ENCODE data around the gene C17orf114.

C17orf114 gene

GRCh38 chr17:4786106-4786511 lies 16.0 kb downstream of the C17orf114 start, which contains the start of gene VMO1:
Gene VMO1 (minus strand): TSS chr17:4786364. CDS start chr17:4786352, 12 bp downstream.
- no peak for ATAC-seq

GRCh38 chr17:4785311-4786105 lies 16.6 kb downstream of the C17orf114 start:
- no peak for ATAC-seq

- no peak for ATAC-seq
Observed at GRCh38 chr17:4782652-4783051, 19.5 kb downstream of the C17orf114 start.

- ATAC-seq = no peak
Observed at GRCh38 chr17:4780325-4780955, 21.7 kb downstream of the C17orf114 start.

GRCh38 chr17:4777969-4778760 lies 24.0 kb downstream of the C17orf114 start:
- ATAC-seq = no peak

GRCh38 chr17:4772235-4772613 lies 29.9 kb downstream of the C17orf114 start:
- no peak for ATAC-seq

- ATAC-seq = no peak
Observed at GRCh38 chr17:4771519-4772234, 30.5 kb downstream of the C17orf114 start, which contains the start of gene TM4SF5. Gene TM4SF5 (plus strand): TSS chr17:4771886. CDS start chr17:4771923, 37 bp downstream.

GRCh38 chr17:4769628-4770027 lies 32.5 kb downstream of the C17orf114 start:
- peak in 1 of 2 donors; percentile 53 for ATAC-seq

GRCh38 chr17:4768298-4768697 lies 33.8 kb downstream of the C17orf114 start:
- no peak for ATAC-seq

GRCh38 chr17:4766723-4767122 lies 35.4 kb downstream of the C17orf114 start:
- ATAC-seq = no peak

- no peak for ATAC-seq
Observed at GRCh38 chr17:4766201-4766600, 35.9 kb downstream of the C17orf114 start.

GRCh38 chr17:4764595-4764994 lies 37.5 kb downstream of the C17orf114 start:
- no peak for ATAC-seq

- no peak for ATAC-seq
Observed at GRCh38 chr17:4759776-4760236, 42.3 kb downstream of the C17orf114 start.

GRCh38 chr17:4753392-4753791 lies 48.7 kb downstream of the C17orf114 start:
- no peak for ATAC-seq

- ATAC-seq = no peak
Observed at GRCh38 chr17:4751932-4752331, 50.2 kb downstream of the C17orf114 start.

Data from activated CD4-positive, CD25-positive, alpha-beta regulatory T cell treated with anti-CD3 and anti-CD28 coated beads, Interleukin-2, amount 50 U/mL, for 24 hours (primary cell).